HepG2 (cell line): ENCODE data around the gene SMIM41. TPM values are rescaled to one million over a fixed set of nuclear protein-coding genes. Genes with fewer than 3 reads are reported as not detected.
A peak's percentile ranks its signal among the peaks of the same experiment; 100 is the strongest.

Experiments
- CCDC6 ChIP-seq: sonication (generic); formaldehyde crosslinking; IDR thresholded peaks from 2 replicates; pipeline ENCODE4 v1.8.1; 2022; ENCODE audit warnings: mild to moderate bottlenecking, missing genetic modification reagents, moderate library complexity
- CREB1 ChIP-seq, 2 experiments: fragments of 450-650 bp in 1 of 2; IDR thresholded peaks; 2 replicates each; pipeline ENCODE4 v1.6.1; 2016 to 2017; ENCODE audit warnings: control low read depth in 1 of 2, mild to moderate bottlenecking in 1 of 2, missing compliant biosample characterization in 1 of 2, missing genetic modification characterization in 1 of 2
- E2F5 ChIP-seq: sonication (generic); formaldehyde crosslinking; conservative IDR thresholded peaks from 2 replicates; pipeline ENCODE4 v1.4.0; 2020; ENCODE audit warnings: missing genetic modification reagents
- FOXK1 ChIP-seq: sonication (generic); formaldehyde crosslinking; IDR thresholded peaks from 2 replicates; pipeline ENCODE4 v1.4.0; 2020; ENCODE audit warnings: low read depth, missing genetic modification reagents, borderline replicate concordance
- HNRNPH1 ChIP-seq: fragments of 200-400 bp; formaldehyde crosslinking; optimal IDR thresholded peaks from 2 replicates; pipeline ENCODE3; 2017; ENCODE audit warnings: mild to moderate bottlenecking, low read depth, low read length
- JUND ChIP-seq: sonication (generic); formaldehyde crosslinking; IDR thresholded peaks from 2 replicates; pipeline ENCODE4 v1.8.0; 2022; ENCODE audit warnings: mild to moderate bottlenecking, missing genetic modification reagents
- KDM5A ChIP-seq: fragments of 200-600 bp; sonication (generic); IDR thresholded peaks from 2 replicates; pipeline ENCODE4 v1.7.0; 2018; ENCODE audit warnings: antibody characterized with exemption, mild to moderate bottlenecking, low read length, borderline replicate concordance
- PHF20 ChIP-seq: sonication (generic); formaldehyde crosslinking; IDR thresholded peaks from 2 replicates; pipeline ENCODE4 v1.5.0; 2020; ENCODE audit warnings: mild to moderate bottlenecking, missing genetic modification reagents
- PTBP1 ChIP-seq: fragments of 200-400 bp; formaldehyde crosslinking; IDR thresholded peaks from 2 replicates; pipeline ENCODE4 v1.6.1; 2018; ENCODE audit warnings: low read length, low read depth; ENCODE audit not compliant: poor library complexity, severe bottlenecking
- RARA ChIP-seq: IDR thresholded peaks from 2 replicates; pipeline ENCODE4 v1.6.1; 2016; ENCODE audit warnings: missing genetic modification reagents, missing compliant biosample characterization
- RBM39 ChIP-seq: fragments of 200-400 bp; formaldehyde crosslinking; IDR thresholded peaks from one replicate; pipeline ENCODE4 v1.6.1; 2018; ENCODE audit warnings: antibody characterized with exemption, mild to moderate bottlenecking, low read depth, low read length; ENCODE audit not compliant: poor library complexity, severe bottlenecking
- SOX13 ChIP-seq, 3 experiments: fragments of 450-650 bp in 1 of 3; sonication (generic) in 1 of 3; formaldehyde crosslinking in 1 of 3; IDR thresholded peaks in 2 of 3; conservative IDR thresholded peaks in 1 of 3; 2 replicates each; pipeline versions ENCODE4 v1.5.0 to v1.6.1; 2016 to 2020; ENCODE audit warnings: antibody characterized with exemption in 1 of 3, mild to moderate bottlenecking in 1 of 3, missing compliant biosample characterization in 1 of 3, missing genetic modification reagents in 1 of 3, moderate library complexity in 1 of 3
- SRY ChIP-seq: sonication (generic); formaldehyde crosslinking; IDR thresholded peaks from 2 replicates; pipeline ENCODE4 v1.8.0; 2022; ENCODE audit warnings: mild to moderate bottlenecking, missing genetic modification reagents
- TAF1 ChIP-seq: sonication (generic); formaldehyde crosslinking; IDR thresholded peaks from 2 replicates; pipeline ENCODE4 v1.4.0; 2020; ENCODE audit warnings: missing genetic modification reagents
- TFDP1 ChIP-seq: IDR thresholded peaks from 2 replicates; pipeline ENCODE4 v1.6.1; 2016; ENCODE audit warnings: missing compliant biosample characterization, missing genetic modification reagents, borderline replicate concordance
- ZFYVE20 ChIP-seq: sonication (generic); formaldehyde crosslinking; IDR thresholded peaks from 2 replicates; pipeline ENCODE4 v1.8.0; 2023; ENCODE audit warnings: low read depth, mild to moderate bottlenecking, moderate library complexity, missing genetic modification reagents, borderline replicate concordance
- ZIK1 ChIP-seq: sonication (generic); formaldehyde crosslinking; IDR thresholded peaks from 2 replicates; pipeline ENCODE4 v1.5.0; 2020; ENCODE audit warnings: mild to moderate bottlenecking, low read depth, missing genetic modification reagents, borderline replicate concordance
- ZNF251 ChIP-seq: sonication (generic); formaldehyde crosslinking; IDR thresholded peaks from 2 replicates; pipeline ENCODE4 v1.9.0; 2021; ENCODE audit warnings: mild to moderate bottlenecking, missing genetic modification reagents
- ZNF30 ChIP-seq: sonication (generic); formaldehyde crosslinking; IDR thresholded peaks from 2 replicates; pipeline ENCODE4 v1.5.0; 2020; ENCODE audit warnings: mild to moderate bottlenecking, missing genetic modification reagents
- ZNF343 ChIP-seq: sonication (generic); formaldehyde crosslinking; IDR thresholded peaks from 2 replicates; pipeline ENCODE4 v1.4.0; 2020; ENCODE audit warnings: mild to moderate bottlenecking, missing genetic modification reagents
- ZNF503 ChIP-seq: sonication (generic); formaldehyde crosslinking; IDR thresholded peaks from 2 replicates; pipeline ENCODE4 v1.4.0; 2020; ENCODE audit warnings: missing genetic modification reagents
- ZNF639 ChIP-seq: conservative IDR thresholded peaks from 2 replicates; pipeline ENCODE4 v1.6.1; 2018; ENCODE audit warnings: missing genetic modification reagents
- polyA plus RNA-seq, 8 experiments: library from polyadenylated mRNA; depleted of rRNA in 3 of 8; stranded (reverse) in 7 of 8; unstranded in 1 of 8; fragments of >200 nt; fragmentation: Illumina TruSeq in 4 of 8; extraction: Trizol in 4 of 8; gene quantifications; 2 replicates each; pipeline versions ENCODE4 v1.2.1 to v1.2.3, GENCODE V29; 2011 to 2016; ENCODE audit warnings: low read depth in 4 of 8, missing spikeins in 1 of 8, mixed read lengths in 1 of 8; ENCODE audit not compliant: insufficient read depth in 1 of 8
- total RNA-seq, 5 experiments: library from RNA; depleted of rRNA; stranded (reverse); fragments of >200 nt; fragmentation: Illumina TruSeq; extraction: Trizol; gene quantifications; 2 replicates each; pipeline ENCODE4 v1.2.3, GENCODE V29; 2016; ENCODE audit warnings: low read depth in 1 of 5

Gene SMIM41
- total and polyA plus RNA-seq, 2 of the 13 experiments (the other 11 are each of a cell fraction or from before 2014, with no cell fraction given) = not detected

- TF ChIP-seq ZNF503 (CRISPR knock-in tag) (no peak), ZNF343 (CRISPR knock-in tag) (peak; percentile 55; the same call in 1 of the 2 replicates), PHF20 (CRISPR knock-in tag) (no peak), HNRNPH1 (no peak), ZNF30 (no peak), ZNF251 (CRISPR knock-in tag) (no peak), E2F5 (CRISPR knock-in tag) (no peak), CREB1 (IDR thresholded peaks at IDR 0.05) (peak; percentile 77), CREB1 (CRISPR knock-in tag; IDR thresholded peaks at IDR 0.05) (peak; percentile 57; the same call in 1 of the 2 replicates), KDM5A (no peak), CCDC6 (CRISPR knock-in tag) (peak; percentile 24; the same call in 1 of the 2 replicates), JUND (CRISPR knock-in tag) (peak; percentile 48; the same call in 1 of the 2 replicates), ZFYVE20 (CRISPR knock-in tag) (no peak), SRY (peak; percentile 64; the same call in 1 of the 2 replicates), ZNF639 (CRISPR knock-in tag) (0 out of 2 replicates have a peak, but pooled peaks have one; percentile 20), TAF1 (CRISPR knock-in tag) (peak; percentile 69), TFDP1 (CRISPR knock-in tag) (peak; percentile 52; the same call in 1 of the 2 replicates), ZIK1 (no peak), FOXK1 (CRISPR knock-in tag) (peak; percentile 29; the same call in 1 of the 2 replicates), RBM39 (peak; percentile 68), RARA (CRISPR knock-in tag) (peak; percentile 30; the same call in 1 of the 2 replicates), SOX13 (IDR thresholded peaks at IDR 0.05) (no peak), SOX13 (CRISPR knock-in tag; conservative IDR thresholded peaks at IDR 0.05 in 1 of 2, IDR thresholded peaks at IDR 0.05 in 1 of 2) (peak in 1 of 2 experiments; percentile 27; a peak in 1 of 4 replicates), PTBP1 (peak; percentile 13)
These were observed 28.6 kb upstream of the SMIM41 start, which contains the start of gene NR4A1 (continued) for GRCh38 chr12:52050758-52051541.
